IMR-90 (cell line): ENCODE data around the gene ATF7IP2.

Experiments
- BHLHE40 ChIP-seq: fragments of 150-350 bp; IDR thresholded peaks from 2 replicates; pipeline ENCODE4 v1.6.1; 2016; ENCODE audit warnings: mild to moderate bottlenecking, low read depth, low read length
- CTCF ChIP-seq: conservative IDR thresholded peaks from 2 replicates; pipeline ENCODE4 v1.5.1; 2012; ENCODE audit warnings: mild to moderate bottlenecking, low read depth, low read length, improper control_type of control experiment
- ELK1 ChIP-seq: fragments of 150-350 bp; IDR thresholded peaks from 2 replicates; pipeline ENCODE4 v1.6.1; 2016; ENCODE audit warnings: low read depth, mild to moderate bottlenecking, low read length, moderate library complexity, borderline replicate concordance
- FOS ChIP-seq: fragments of 150-350 bp; IDR thresholded peaks from 2 replicates; pipeline ENCODE4 v1.6.1; 2016; ENCODE audit warnings: low read depth, low read length
- MAFK ChIP-seq: IDR thresholded peaks from 2 replicates; pipeline ENCODE4 v1.6.1; 2012; ENCODE audit warnings: low read depth, low read length, improper control_type of control experiment
- MXI1 ChIP-seq: IDR thresholded peaks from 2 replicates; pipeline ENCODE4 v1.6.1; 2012; ENCODE audit warnings: low read depth, mild to moderate bottlenecking, low read length, moderate library complexity, borderline replicate concordance
- NFE2L2 ChIP-seq: fragments of 150-350 bp; IDR thresholded peaks from 2 replicates; pipeline ENCODE4 v1.6.1; 2016; ENCODE audit warnings: low read depth, mild to moderate bottlenecking, low read length
- POLR2A ChIP-seq: IDR thresholded peaks from 2 replicates; pipeline ENCODE4 v1.6.1; 2012; ENCODE audit warnings: mild to moderate bottlenecking, low read depth, low read length
- RAD21 ChIP-seq: IDR thresholded peaks from 2 replicates; pipeline ENCODE4 v1.6.1; 2012; ENCODE audit warnings: low read length, improper control_type of control experiment
- RCOR1 ChIP-seq: IDR thresholded peaks from 2 replicates; pipeline ENCODE4 v1.6.1; 2012; ENCODE audit warnings: mild to moderate bottlenecking, low read length, improper control_type of control experiment; ENCODE audit not compliant: insufficient replicate concordance
- SMC3 ChIP-seq: fragments of 150-350 bp; IDR thresholded peaks from 2 replicates; pipeline ENCODE4 v1.6.1; 2016; ENCODE audit warnings: low read depth, mild to moderate bottlenecking, antibody characterized with exemption, low read length, moderate library complexity
- USF2 ChIP-seq: fragments of 150-350 bp; IDR thresholded peaks from 2 replicates; pipeline ENCODE4 v1.6.1; 2017; ENCODE audit warnings: mild to moderate bottlenecking, antibody characterized with exemption, low read length, low read depth

- no peak for TF ChIP-seq CTCF
- TF ChIP-seq MXI1: no peak
- TF ChIP-seq POLR2A: no peak
- no peak for TF ChIP-seq RAD21
- TF ChIP-seq RCOR1: no peak
- no peak for TF ChIP-seq SMC3
- no peak for TF ChIP-seq USF2
- no peak for TF ChIP-seq MAFK
- no peak for TF ChIP-seq BHLHE40
- TF ChIP-seq FOS: no peak
- TF ChIP-seq NFE2L2: no peak
- TF ChIP-seq ELK1: no peak
These were observed 3.1 kb downstream of the ATF7IP2 start for GRCh38 chr16:10388988-10389387.
